Left lung (tissue), 10 donors: Measurements from ENCODE around the gene CDH11. TPM values are rescaled to one million over a fixed set of nuclear protein-coding genes. Genes with fewer than 3 reads are reported as not detected.

Source experiments
- ATAC-seq: fragments of 200-7000 bp; cut with Tn5 transposase; one replicate; pipeline ENCODE4 v1.9.1; 2020; ENCODE audit warnings: moderate library complexity
- DNase-seq, 4 donors: peaks; one replicate each; pipeline ENCODE4 v3.0.0-alpha.2; 2013 to 2020
- H3K27ac ChIP-seq, 2 donors: fragments of 200-600 bp; sonication (generic) in 1 of 2; one replicate each; pipeline versions ENCODE4 v1.5.0 to v1.8.0; 2020 to 2021
- H3K27me3 ChIP-seq, 2 donors: fragments of 200-600 bp; sonication (generic) in 1 of 2; one replicate each; pipeline versions ENCODE4 v1.5.0 to v1.8.0; 2020 to 2021
- H3K36me3 ChIP-seq, 2 donors: fragments of 200-600 bp; sonication (generic) in 1 of 2; one replicate each; pipeline versions ENCODE4 v1.5.0 to v1.8.0; 2020 to 2021
- H3K4me1 ChIP-seq, 2 donors: fragments of 200-600 bp; one replicate each; pipeline ENCODE4 v1.8.0; 2021
- H3K4me3 ChIP-seq, 2 donors: fragments of 200-600 bp; sonication (generic) in 1 of 2; one replicate each; pipeline versions ENCODE4 v1.5.0 to v1.8.0; 2020 to 2021; ENCODE audit warnings: mild to moderate bottlenecking in 1 of 2
- H3K9me3 ChIP-seq, 2 donors: fragments of 200-600 bp; sonication (generic) in 1 of 2; one replicate each; pipeline versions ENCODE4 v1.5.0 to v1.8.0; 2020 to 2021
- CTCF ChIP-seq, 2 donors: fragments of 200-600 bp; sonication (generic) in 1 of 2; IDR thresholded peaks; one replicate each; pipeline versions ENCODE4 v1.5.0 to v1.8.0; 2021; ENCODE audit warnings: antibody characterized with exemption in 2 of 2
- intact Hi-C, 2 donors: fragments of 100-400 bp; cut with DNase I; formaldehyde crosslinking; loops; one replicate each; pipeline versions ENCODE4 v1.11.2 to v1.14.2; 2022
- polyA plus RNA-seq, 6 donors: library from polyadenylated mRNA; unstranded; fragments of 120-200 nt; gene quantifications; one replicate each; pipeline ENCODE4 v1.2.1, GENCODE V29; 2013; ENCODE audit not compliant: insufficient read length in 6 of 6
- total RNA-seq, 2 donors: library from RNA; stranded (reverse); fragmentation: NEBNext Ultra II Directional; extraction: Animal tissue kit (Norgen Biotek cat#: 25700); gene quantifications; one replicate each; pipeline ENCODE4 v1.2.1, GENCODE V29; 2021
- donor health status: DM: no; HTN: yes; CAD: no.
- donor health status: DM: no; HTN: no; CAD: no.

Gene CDH11
- total and polyA plus RNA-seq, 8 donors: 161 to 350 (median 311) TPM

GRCh38 chr16:64993464-64993863 is 128.4 kb downstream of the CDH11 start:
- Histone ChIP-seq H3K9me3 (no peaks in the 10 kb centered on the region), H3K27me3 (no peaks in the 10 kb centered on the region), H3K4me3 (no peak overlapping the region), H3K27ac (no peak overlapping the region), H3K4me1 (no peaks in the 10 kb centered on the region), H3K36me3 (no peaks in the 10 kb centered on the region)
- TF ChIP-seq CTCF (IDR thresholded peaks at IDR 0.05): no peak
- no peak for ATAC-seq
- DNase-seq: no peak
- intact Hi-C loops: no loop called here

DNA sequence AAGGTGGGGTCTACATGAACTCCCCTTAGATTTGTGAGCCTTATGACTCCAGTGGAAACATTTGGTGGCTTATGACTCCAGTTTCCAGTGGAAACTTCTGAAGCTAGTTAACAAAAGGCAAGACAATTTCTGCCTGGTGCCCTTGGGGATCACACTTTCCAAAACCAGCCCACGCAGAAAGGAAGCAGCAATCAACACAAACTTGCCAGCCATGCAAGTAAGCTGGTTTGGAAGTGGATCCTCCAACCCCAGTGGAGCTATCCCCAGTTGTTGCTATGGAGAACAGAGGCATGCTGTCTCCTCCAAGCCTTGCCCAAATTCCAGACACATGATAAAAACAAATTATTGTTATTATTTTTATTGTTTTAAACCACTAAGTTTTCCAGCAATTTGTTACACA is 130.9 kb downstream of the CDH11 start:
- no peaks in the 10 kb centered on the region for H3K4me1 ChIP-seq
- no peak for DNase-seq
- no peak for ATAC-seq
- no peak overlapping the region for H3K27ac ChIP-seq
- no peak overlapping the region for H3K4me3 ChIP-seq
- TF ChIP-seq CTCF (IDR thresholded peaks at IDR 0.05): no peak
- H3K27me3 ChIP-seq: no peaks in the 10 kb centered on the region
- H3K36me3 ChIP-seq: no peaks in the 10 kb centered on the region
- H3K9me3 ChIP-seq: no peaks in the 10 kb centered on the region
- intact Hi-C loops: no loop called here

DNA sequence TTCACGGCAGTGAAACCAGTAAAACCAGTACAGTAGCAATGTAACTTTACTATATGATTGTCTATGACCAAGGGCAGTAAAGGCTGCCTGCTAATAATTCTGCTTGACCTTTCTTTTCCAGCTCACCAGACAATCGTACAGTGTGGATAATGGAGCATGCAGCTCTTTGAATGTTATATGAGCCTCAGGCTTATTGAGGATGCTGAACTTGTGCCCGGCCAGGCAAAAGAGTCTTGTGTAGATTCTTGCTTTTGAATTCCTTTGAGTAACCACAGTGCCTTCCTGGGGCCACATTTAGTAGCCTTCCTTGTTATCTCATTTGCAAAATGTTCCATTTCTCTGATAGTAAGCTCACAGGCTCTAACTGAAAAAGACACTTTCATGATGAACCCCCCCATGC is 131.8 kb downstream of the CDH11 start:
- no peaks in the 10 kb centered on the region for H3K9me3 ChIP-seq
- no peaks in the 10 kb centered on the region for H3K36me3 ChIP-seq
- TF ChIP-seq CTCF (IDR thresholded peaks at IDR 0.05): no peak
- no peak overlapping the region for H3K27ac ChIP-seq
- intact Hi-C loops: no loop called here
- H3K27me3 ChIP-seq: no peaks in the 10 kb centered on the region
- H3K4me3 ChIP-seq: no peak overlapping the region
- ATAC-seq: no peak
- DNase-seq: no peak
- H3K4me1 ChIP-seq: no peaks in the 10 kb centered on the region

- no peaks in the 10 kb centered on the region for H3K9me3 ChIP-seq
- no peak overlapping the region for H3K4me3 ChIP-seq
- ATAC-seq (no peak), DNase-seq (no peak)
- no peaks in the 10 kb centered on the region for H3K4me1 ChIP-seq
- no peaks in the 10 kb centered on the region for H3K27me3 ChIP-seq
- intact Hi-C loops: no loop called here
- H3K36me3 ChIP-seq: no peaks in the 10 kb centered on the region
- TF ChIP-seq CTCF (IDR thresholded peaks at IDR 0.05): no peak
- no peak overlapping the region for H3K27ac ChIP-seq
These were observed 132.8 kb downstream of the CDH11 start for GRCh38 chr16:64989050-64989449.

DNA sequence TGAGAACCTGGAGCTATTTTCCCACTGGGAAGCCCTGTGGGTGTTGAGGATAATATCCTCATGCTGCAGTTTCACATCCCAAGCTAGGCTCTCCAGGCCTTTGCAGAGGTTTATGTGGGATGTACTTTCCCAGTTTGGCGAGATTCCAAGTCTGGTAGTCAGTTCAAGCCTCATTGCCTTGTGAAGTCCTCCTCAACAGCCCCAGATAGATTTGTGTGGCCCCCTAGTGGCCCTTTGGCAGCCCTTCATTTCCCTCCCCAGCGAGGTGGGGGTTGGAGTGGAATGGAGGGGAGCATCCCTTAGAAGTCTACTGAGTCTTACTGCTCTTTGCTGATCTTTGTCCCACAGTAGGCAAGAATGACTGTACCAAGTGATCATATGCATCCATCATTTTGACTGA is 137.9 kb downstream of the CDH11 start:
- no peaks in the 10 kb centered on the region for H3K9me3 ChIP-seq
- TF ChIP-seq CTCF (IDR thresholded peaks at IDR 0.05): peak in 1 of 2 donors; percentile 23
- no peak overlapping the region for H3K4me3 ChIP-seq
- intact Hi-C loops: no loop called here
- peak in 2 of 4 donors; percentile 44 to 55 for DNase-seq
- peak; percentile 58 for ATAC-seq
- no peaks in the 10 kb centered on the region for H3K36me3 ChIP-seq
- H3K4me1 ChIP-seq: no peaks in the 10 kb centered on the region
- no peak overlapping the region for H3K27ac ChIP-seq
- no peaks in the 10 kb centered on the region for H3K27me3 ChIP-seq
